Gastrocnemius medialis (tissue), 4 donors: ENCODE measurements around the gene MCF2L. TPM values are rescaled to one million over a fixed set of nuclear protein-coding genes. Genes with fewer than 3 reads are reported as not detected.

Source experiments
- ATAC-seq, 2 donors: fragments of 150-250 bp; one replicate each; pipeline ENCODE4 v1.9.1; 2016
- DNase-seq, 2 donors: peaks; one replicate each; pipeline ENCODE4 v3.0.0-alpha.2; 2019
- H3K27ac ChIP-seq, 4 donors: fragments of 200-600 bp; sonication (generic); 1 replicate in 1 of 4; 2 replicates in 3 of 4; pipeline ENCODE4 v1.5.1; 2016 to 2018; ENCODE audit warnings: mild to moderate bottlenecking in 2 of 4, moderate library complexity in 1 of 4
- H3K27me3 ChIP-seq, 3 donors: fragments of 200-600 bp; sonication (generic) in 2 of 3; 1 replicate in 1 of 3; 2 replicates in 2 of 3; pipeline versions ENCODE4 v1.5.1 to v1.6.0; 2016 to 2019; ENCODE audit warnings: mild to moderate bottlenecking in 1 of 3, moderate library complexity in 1 of 3
- H3K36me3 ChIP-seq, 2 donors: fragments of 200-600 bp; sonication (generic) in 1 of 2; one replicate each; pipeline ENCODE4 v1.5.1; 2017 to 2018
- H3K4me1 ChIP-seq, 2 donors: fragments of 200-600 bp; sonication (generic) in 1 of 2; one replicate each; pipeline ENCODE4 v1.5.1; 2016 to 2017; ENCODE audit warnings: mild to moderate bottlenecking in 2 of 2
- H3K4me3 ChIP-seq, 4 donors: fragments of 200-600 bp; sonication (generic) in 3 of 4; 1 replicate in 1 of 4; 2 replicates in 3 of 4; pipeline ENCODE4 v1.5.1; 2016 to 2019; ENCODE audit warnings: mild to moderate bottlenecking in 2 of 4
- H3K9me3 ChIP-seq, 3 donors: fragments of 200-600 bp; sonication (generic) in 2 of 3; 1 replicate in 1 of 3; 2 replicates in 2 of 3; pipeline ENCODE4 v1.5.1; 2016 to 2019
- CTCF ChIP-seq, 5 experiments: fragments of 450-650 bp in 3 of 5; fragments of 200-600 bp in 2 of 5; sonication (generic) in 2 of 5; IDR thresholded peaks in 4 of 5; conservative IDR thresholded peaks in 1 of 5; 1 replicate in 4 of 5; 2 replicates in 1 of 5; pipeline ENCODE4 v1.5.1; 2016 to 2019; ENCODE audit warnings: antibody characterized with exemption in 5 of 5, mild to moderate bottlenecking in 3 of 5, moderate library complexity in 3 of 5
- POLR2A ChIP-seq, 2 donors: fragments of 450-650 bp; IDR thresholded peaks; one replicate each; pipeline ENCODE4 v1.6.1; 2017; ENCODE audit warnings: antibody characterized with exemption in 2 of 2, mild to moderate bottlenecking in 2 of 2, moderate library complexity in 2 of 2
- in situ Hi-C, 4 donors: fragments of 200-750 bp; cut with MboI; loops; one replicate each; pipeline versions ENCODE4 v1.15.0 to v1.8.0; 2017; ENCODE audit warnings: low sequenced_read_pairs in 4 of 4
- intact Hi-C: fragments of 100-400 bp; cut with DNase I; formaldehyde crosslinking; loops from one replicate; pipeline ENCODE4 v1.15.1; 2023; ENCODE audit warnings: low total_unique reads
- total RNA-seq, 4 donors: library from RNA; depleted of rRNA; stranded (reverse); fragments of >200 nt; gene quantifications; one replicate each; pipeline versions ENCODE4 v1.1.0 to v1.2.3, GENCODE V29; 2016

MCF2L gene
- total RNA-seq, 4 donors from 2014 or later = 16.1 to 21.2 (median 19.4) TPM

GRCh38 chr13:113051641-113052040 lies 82.6 kb downstream of the MCF2L start:
- DNase-seq (no peak), ATAC-seq (no peak)
- H3K36me3 ChIP-seq = no peaks in the 10 kb centered on the region
- TF ChIP-seq POLR2A (IDR thresholded peaks at IDR 0.05) (no peak), CTCF (IDR thresholded peaks at IDR 0.05 in 4 of 5, conservative IDR thresholded peaks at IDR 0.05 in 1 of 5) (no peak)
- in situ Hi-C loops = no loop called here
- H3K4me3 ChIP-seq = no peak overlapping the region
- H3K4me1 ChIP-seq = peaks cover 6% of the 10 kb centered on the region in 2 donors
- intact Hi-C loops = no loop called here
- no peak overlapping the region for H3K27ac ChIP-seq
- no peaks in the 10 kb centered on the region for H3K9me3 ChIP-seq
- peaks cover 4 to 37% (median 10%) of the 10 kb centered on the region in 3 donors for H3K27me3 ChIP-seq

GRCh38 chr13:113052206-113052605 lies 83.2 kb downstream of the MCF2L start:
- in situ Hi-C loops (no loop called here), intact Hi-C loops (no loop called here)
- peaks cover 6% of the 10 kb centered on the region in 2 donors for H3K4me1 ChIP-seq
- H3K27me3 ChIP-seq = peaks cover 0 to 35% (median 6%) of the 10 kb centered on the region in 3 donors
- H3K4me3 ChIP-seq = no peak overlapping the region
- DNase-seq (no peak), ATAC-seq (no peak)
- TF ChIP-seq POLR2A (IDR thresholded peaks at IDR 0.05) (no peak), CTCF (IDR thresholded peaks at IDR 0.05 in 4 of 5, conservative IDR thresholded peaks at IDR 0.05 in 1 of 5) (no peak)
- H3K27ac ChIP-seq = no peak overlapping the region
- no peaks in the 10 kb centered on the region for H3K36me3 ChIP-seq
- no peaks in the 10 kb centered on the region for H3K9me3 ChIP-seq

GRCh38 chr13:113052971-113053370 lies 84.0 kb downstream of the MCF2L start:
- no peaks in the 10 kb centered on the region for H3K36me3 ChIP-seq
- peaks cover 0 to 27% (median 6%) of the 10 kb centered on the region in 3 donors for H3K27me3 ChIP-seq
- ATAC-seq = no peak
- H3K4me1 ChIP-seq = peaks cover 6% of the 10 kb centered on the region in 2 donors
- intact Hi-C loops = no loop called here
- in situ Hi-C loops = no loop called here
- DNase-seq = no peak
- H3K27ac ChIP-seq = no peak overlapping the region
- no peak overlapping the region for H3K4me3 ChIP-seq
- H3K9me3 ChIP-seq = no peaks in the 10 kb centered on the region
- no peak for TF ChIP-seq CTCF (IDR thresholded peaks at IDR 0.05 in 4 of 5, conservative IDR thresholded peaks at IDR 0.05 in 1 of 5)
- TF ChIP-seq POLR2A (IDR thresholded peaks at IDR 0.05) = no peak

- Histone ChIP-seq H3K27ac (no peak overlapping the region), H3K27me3 (peaks cover 0 to 25% (median 6%) of the 10 kb centered on the region in 3 donors), H3K4me3 (no peak overlapping the region), H3K36me3 (no peaks in the 10 kb centered on the region), H3K4me1 (peaks cover 6% of the 10 kb centered on the region in 2 donors), H3K9me3 (no peaks in the 10 kb centered on the region)
- DNase-seq = no peak
- no peak for ATAC-seq
- TF ChIP-seq CTCF (IDR thresholded peaks at IDR 0.05 in 4 of 5, conservative IDR thresholded peaks at IDR 0.05 in 1 of 5) (no peak), POLR2A (IDR thresholded peaks at IDR 0.05) (no peak)
- intact Hi-C loops (no loop called here), in situ Hi-C loops (no loop called here)
Measured at GRCh38 chr13:113053376-113053775, 84.4 kb downstream of the MCF2L start.
